ENCODE data around the gene NEO1.

NEO1 gene

GRCh38 chr15:73341886-73342600 is 289.8 kb downstream of the NEO1 start:
- Mint-ChIP-seq H3K9me3 (ENCODE audit: low read depth) (no peaks in the 10 kb centered on the region), H3K4me3 (no peak overlapping the region), H3K36me3 (no peaks in the 10 kb centered on the region), H3K27me3 (no peaks in the 10 kb centered on the region), H3K27ac (no peak overlapping the region), H3K4me1 (ENCODE audit: low read depth) (no peaks in the 10 kb centered on the region)

DNA sequence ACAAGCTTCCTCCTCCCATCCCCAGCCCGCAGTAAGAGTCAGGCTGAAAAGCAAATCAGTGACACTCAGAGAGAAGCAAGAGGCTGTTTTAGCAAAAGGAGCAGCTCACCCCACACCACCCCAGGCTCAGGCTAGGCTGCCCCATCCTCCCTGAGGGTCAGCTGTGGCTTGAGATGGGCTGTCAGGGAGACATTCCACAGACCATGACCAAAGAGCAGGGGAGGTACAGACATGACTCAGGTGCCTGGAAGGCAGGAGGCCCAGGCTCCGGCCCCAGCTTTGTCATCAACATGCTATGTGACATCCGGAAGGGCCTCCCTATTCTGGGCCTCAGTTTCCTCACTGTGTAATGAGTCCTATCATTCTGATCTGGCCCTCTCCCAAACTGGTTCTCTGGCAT is 291.8 kb downstream of the NEO1 start:
- no peak overlapping the region for H3K27ac Mint-ChIP-seq
- no peaks in the 10 kb centered on the region for H3K27me3 Mint-ChIP-seq
- no peaks in the 10 kb centered on the region for H3K4me1 Mint-ChIP-seq (ENCODE audit: low read depth)
- no peak overlapping the region for H3K4me3 Mint-ChIP-seq
- no peaks in the 10 kb centered on the region for H3K9me3 Mint-ChIP-seq (ENCODE audit: low read depth)
- no peaks in the 10 kb centered on the region for H3K36me3 Mint-ChIP-seq

DNA sequence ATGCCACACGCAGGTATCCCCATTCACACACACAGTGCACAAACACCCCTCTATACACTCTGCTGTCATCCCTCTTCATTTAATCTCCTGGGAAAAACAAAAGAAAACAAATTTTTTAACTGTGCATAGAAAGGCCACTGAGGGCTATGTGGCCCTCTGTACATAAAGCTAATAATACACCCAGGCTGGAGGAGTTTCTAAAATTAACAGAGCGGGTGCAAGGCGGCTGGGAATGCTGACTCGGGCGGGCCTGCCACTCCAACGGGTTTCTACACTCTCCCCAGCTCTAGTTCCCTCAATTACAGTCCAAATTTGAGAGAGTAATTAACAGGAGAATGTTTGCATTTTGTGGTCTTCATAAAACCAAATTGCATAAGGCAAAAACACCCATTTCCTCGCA is 293.4 kb downstream of the NEO1 start:
- Mint-ChIP-seq H3K4me1 (ENCODE audit: low read depth) (no peaks in the 10 kb centered on the region), H3K27ac (no peak overlapping the region), H3K27me3 (no peaks in the 10 kb centered on the region), H3K36me3 (no peaks in the 10 kb centered on the region), H3K4me3 (no peak overlapping the region), H3K9me3 (ENCODE audit: low read depth) (no peaks in the 10 kb centered on the region)

- Mint-ChIP-seq H3K27ac (no peak overlapping the region), H3K4me1 (ENCODE audit: low read depth) (no peaks in the 10 kb centered on the region), H3K4me3 (no peak overlapping the region), H3K9me3 (ENCODE audit: low read depth) (no peaks in the 10 kb centered on the region), H3K36me3 (no peaks in the 10 kb centered on the region), H3K27me3 (no peaks in the 10 kb centered on the region)
Observed at GRCh38 chr15:73346735-73347312, 294.6 kb downstream of the NEO1 start.

DNA sequence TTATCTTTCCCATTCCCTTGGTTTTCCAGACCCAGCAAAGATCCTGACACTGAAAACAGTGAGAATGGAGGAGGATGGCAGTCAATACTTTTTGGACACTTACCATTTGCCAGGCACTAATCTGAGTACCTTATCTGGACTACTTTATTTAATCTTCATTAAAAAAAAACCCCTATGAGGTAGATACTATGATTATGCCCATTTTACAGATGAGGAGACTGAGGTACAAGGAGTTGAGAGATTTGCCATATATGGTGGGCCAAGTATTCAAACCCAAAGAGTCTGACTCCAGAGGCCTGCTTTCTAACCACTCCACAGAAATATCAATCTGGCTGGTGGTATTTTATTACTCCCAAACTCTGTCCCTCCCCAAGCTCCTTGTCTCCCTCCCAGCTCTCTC is 296.9 kb downstream of the NEO1 start:
- H3K4me1 Mint-ChIP-seq (ENCODE audit: low read depth): no peaks in the 10 kb centered on the region
- no peaks in the 10 kb centered on the region for H3K9me3 Mint-ChIP-seq (ENCODE audit: low read depth)
- H3K27ac Mint-ChIP-seq: no peak overlapping the region
- H3K27me3 Mint-ChIP-seq: no peaks in the 10 kb centered on the region
- H3K4me3 Mint-ChIP-seq: no peak overlapping the region
- no peaks in the 10 kb centered on the region for H3K36me3 Mint-ChIP-seq

- H3K9me3 Mint-ChIP-seq (ENCODE audit: low read depth): no peaks in the 10 kb centered on the region
- H3K4me3 Mint-ChIP-seq: no peak overlapping the region
- no peaks in the 10 kb centered on the region for H3K36me3 Mint-ChIP-seq
- H3K27ac Mint-ChIP-seq: no peak overlapping the region
- no peaks in the 10 kb centered on the region for H3K4me1 Mint-ChIP-seq (ENCODE audit: low read depth)
- H3K27me3 Mint-ChIP-seq: peaks cover 2% of the 10 kb centered on the region
Observed at GRCh38 chr15:73352082-73352481, 299.8 kb downstream of the NEO1 start.

DNA sequence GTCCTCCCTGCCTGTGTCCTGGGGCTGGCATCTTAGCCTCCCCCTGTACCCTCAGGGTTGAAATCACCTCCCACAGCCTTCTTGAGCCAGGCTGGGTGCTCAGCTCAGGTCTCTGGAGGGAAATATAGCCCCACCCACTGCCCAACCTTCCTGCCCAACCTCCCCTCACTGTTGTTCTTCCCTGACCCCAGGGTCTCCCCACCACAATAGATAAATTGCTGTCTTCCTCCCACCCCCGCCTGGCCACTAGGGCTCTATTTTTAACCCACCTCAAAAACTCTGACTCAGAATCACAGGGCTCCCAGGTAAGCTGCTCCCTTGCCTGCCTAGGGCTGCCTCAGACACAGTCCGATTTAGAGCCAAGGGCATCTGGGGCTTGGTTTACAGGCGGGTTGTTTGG is 301.5 kb downstream of the NEO1 start:
- Mint-ChIP-seq H3K36me3 (no peaks in the 10 kb centered on the region), H3K27me3 (peaks cover 2% of the 10 kb centered on the region), H3K27ac (no peak overlapping the region), H3K4me3 (no peak overlapping the region), H3K9me3 (ENCODE audit: low read depth) (no peaks in the 10 kb centered on the region), H3K4me1 (ENCODE audit: low read depth) (no peaks in the 10 kb centered on the region)

GRCh38 chr15:73354241-73354640 is 302.0 kb downstream of the NEO1 start:
- Mint-ChIP-seq H3K9me3 (ENCODE audit: low read depth) (no peaks in the 10 kb centered on the region), H3K27me3 (peaks cover 2% of the 10 kb centered on the region), H3K36me3 (no peaks in the 10 kb centered on the region), H3K4me1 (ENCODE audit: low read depth) (no peaks in the 10 kb centered on the region), H3K27ac (no peak overlapping the region), H3K4me3 (no peak overlapping the region)

Measured in activated naive CD8-positive, alpha-beta T cell (primary cell).